Immature natural killer cell (primary cell): ENCODE data around the gene KLHL33. TPM values are rescaled to one million over a fixed set of nuclear protein-coding genes. Genes with fewer than 3 reads are reported as not detected.
A peak's percentile ranks its signal among the peaks of the same experiment; 100 is the strongest.

Source experiments
- DNase-seq, 3 donors: peaks; one replicate each; pipeline ENCODE4 v3.0.0; 2022; ENCODE audit warnings: mixed read lengths in 1 of 3
- H3K27ac Mint-ChIP-seq, 6 donors: one replicate each; pipeline ENCODE4 v1.8.0; 2020; ENCODE audit warnings: mixed read lengths in 6 of 6, mild to moderate bottlenecking in 5 of 6, inconsistent platforms in 4 of 6, moderate library complexity in 3 of 6
- H3K27me3 Mint-ChIP-seq, 3 donors: one replicate each; pipeline ENCODE4 v1.8.0; 2020 to 2021; ENCODE audit warnings: low read depth in 3 of 3, mild to moderate bottlenecking in 3 of 3, mixed read lengths in 3 of 3, moderate library complexity in 3 of 3, inconsistent platforms in 1 of 3
- H3K36me3 Mint-ChIP-seq, 3 donors: one replicate each; pipeline ENCODE4 v1.8.0; 2020; ENCODE audit warnings: mixed read lengths in 3 of 3, inconsistent platforms in 2 of 3, mild to moderate bottlenecking in 2 of 3
- H3K4me1 Mint-ChIP-seq, 2 donors: one replicate each; pipeline ENCODE4 v1.8.0; 2020; ENCODE audit warnings: inconsistent platforms in 2 of 2, mild to moderate bottlenecking in 2 of 2, mixed read lengths in 2 of 2, moderate library complexity in 1 of 2
- H3K4me3 Mint-ChIP-seq, 5 donors: one replicate each; pipeline ENCODE4 v1.8.0; 2020; ENCODE audit warnings: mild to moderate bottlenecking in 5 of 5, mixed read lengths in 5 of 5, inconsistent platforms in 3 of 5, moderate library complexity in 3 of 5
- H3K9me3 Mint-ChIP-seq, 6 donors: one replicate each; pipeline ENCODE4 v1.8.0; 2020; ENCODE audit warnings: mild to moderate bottlenecking in 6 of 6, mixed read lengths in 6 of 6, inconsistent platforms in 4 of 6, moderate library complexity in 3 of 6
- polyA plus RNA-seq, 3 donors: library from polyadenylated mRNA; unstranded; fragments of 300-500 nt; fragmentation: Illumina TruSeq; gene quantifications; one replicate each; pipeline ENCODE4 v1.2.3, GENCODE V29; 2021

KLHL33 gene
- polyA plus RNA-seq, 3 donors from 2014 or later = 0.21 TPM; not detected in 2

- Mint-ChIP-seq H3K27ac (no peak overlapping the region), H3K27me3 (peaks cover 1 to 4% (median 2%) of the 10 kb centered on the region in 3 donors), H3K4me1 (peaks cover 21 to 31% of the 10 kb centered on the region in 2 donors), H3K4me3 (no peak overlapping the region), H3K36me3 (no peaks in the 10 kb centered on the region), H3K9me3 (no peaks in the 10 kb centered on the region)
- DNase-seq = no peak
Observed at GRCh38 chr14:20417250-20418186, 18.4 kb downstream of the KLHL33 start.

GRCh38 chr14:20416223-20416622, 19.7 kb downstream of the KLHL33 start:
- Mint-ChIP-seq H3K9me3 (no peaks in the 10 kb centered on the region), H3K4me3 (no peak overlapping the region), H3K4me1 (peaks cover 30 to 43% of the 10 kb centered on the region in 2 donors), H3K27ac (peak overlapping the region in 4 of 6 donors; percentile 5 to 22 (median 10)), H3K27me3 (peaks cover 1 to 4% (median 2%) of the 10 kb centered on the region in 3 donors), H3K36me3 (no peaks in the 10 kb centered on the region)
- DNase-seq = no peak

DNA sequence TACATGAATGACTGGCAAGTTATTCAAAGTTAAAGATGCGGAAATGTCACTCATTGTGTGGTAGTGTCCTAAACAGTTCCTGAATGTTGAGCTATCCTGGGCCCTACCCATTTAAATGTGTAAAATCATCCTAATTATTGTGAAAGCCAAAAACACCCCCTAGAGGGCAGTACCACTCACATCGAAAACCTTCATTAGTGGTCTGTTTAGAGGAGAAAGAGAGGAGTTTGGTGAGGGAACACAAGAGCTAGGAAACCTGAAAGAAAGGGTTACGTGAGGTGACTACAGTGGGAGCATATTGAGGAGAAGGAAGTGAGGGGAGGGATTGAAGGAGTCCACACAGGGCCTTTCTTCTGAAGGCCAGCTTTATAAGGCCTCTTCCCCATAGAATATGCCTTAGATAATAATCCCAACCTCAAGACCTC, 20.2 kb downstream of the KLHL33 start:
- Mint-ChIP-seq H3K27me3 (peaks cover 1 to 4% (median 2%) of the 10 kb centered on the region in 3 donors), H3K4me1 (peaks cover 34 to 47% of the 10 kb centered on the region in 2 donors), H3K36me3 (no peaks in the 10 kb centered on the region), H3K9me3 (no peaks in the 10 kb centered on the region), H3K27ac (peak overlapping the region in 5 of 6 donors; percentile 7 to 78 (median 22)), H3K4me3 (peak overlapping the region in 2 of 5 donors; percentile 0 to 5)
- DNase-seq = peak; percentile 40 to 52 (median 47)

DNA sequence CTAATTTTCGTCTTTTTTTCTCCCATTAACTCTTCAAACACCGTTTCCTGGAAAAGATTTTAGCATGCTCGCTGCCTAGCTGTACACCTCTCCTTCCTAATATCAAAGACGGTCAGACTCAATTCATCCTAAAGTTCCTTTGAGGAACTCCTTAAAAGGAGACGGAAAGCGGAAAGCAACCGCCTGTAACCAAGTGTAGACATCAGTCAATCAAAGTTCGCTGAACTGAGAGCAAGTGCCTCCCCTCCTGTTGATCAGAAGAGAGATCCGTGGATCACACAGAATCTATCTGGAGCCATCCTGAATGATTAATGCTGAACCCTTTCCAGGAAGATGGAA, 22.3 kb downstream of the KLHL33 start:
- H3K27me3 Mint-ChIP-seq = peaks cover 0 to 2% (median 1%) of the 10 kb centered on the region in 3 donors
- peak overlapping the region; percentile 94 to 100 (median 98) for H3K27ac Mint-ChIP-seq
- DNase-seq = peak; percentile 10 to 27 (median 21)
- no peaks in the 10 kb centered on the region for H3K9me3 Mint-ChIP-seq
- no peaks in the 10 kb centered on the region for H3K36me3 Mint-ChIP-seq
- H3K4me1 Mint-ChIP-seq = peaks cover 36 to 61% of the 10 kb centered on the region in 2 donors
- H3K4me3 Mint-ChIP-seq = peak overlapping the region; percentile 96 to 100 (median 99)

- peak; percentile 64 to 72 (median 71) for DNase-seq
- H3K4me3 Mint-ChIP-seq = peak within 1 kb of the TSS; percentile 96 to 100 (median 99)
- H3K4me1 Mint-ChIP-seq = peaks cover 36 to 61% of the 10 kb centered on the region in 2 donors
- peaks cover 0 to 2% (median 1%) of the 10 kb centered on the region in 3 donors for H3K27me3 Mint-ChIP-seq
- peak within 1 kb of the TSS; percentile 94 to 100 (median 98) for H3K27ac Mint-ChIP-seq
- H3K36me3 Mint-ChIP-seq = peaks cover 0 to 2% (median 0%) of the 10 kb centered on the region in 3 donors
- H3K9me3 Mint-ChIP-seq = no peaks in the 10 kb centered on the region
Observed at GRCh38 chr14:20412876-20413743, 22.9 kb downstream of the KLHL33 start, which contains the start of gene TEP1. TEP1 (minus strand) TSS chr14:20413501; CDS start chr14:20408439, 5,062 bp downstream.

- peaks cover 0 to 4% (median 0%) of the 10 kb centered on the region in 3 donors for H3K36me3 Mint-ChIP-seq
- H3K4me1 Mint-ChIP-seq = peaks cover 37 to 61% of the 10 kb centered on the region in 2 donors
- H3K27ac Mint-ChIP-seq = peak overlapping the region; percentile 94 to 100 (median 98)
- H3K9me3 Mint-ChIP-seq = no peaks in the 10 kb centered on the region
- DNase-seq = peak; percentile 38 to 49 (median 46)
- H3K4me3 Mint-ChIP-seq = peak overlapping the region; percentile 96 to 100 (median 99)
- peaks cover 0 to 2% (median 1%) of the 10 kb centered on the region in 3 donors for H3K27me3 Mint-ChIP-seq
Observed at GRCh38 chr14:20412411-20412810, 23.6 kb downstream of the KLHL33 start.

DNA sequence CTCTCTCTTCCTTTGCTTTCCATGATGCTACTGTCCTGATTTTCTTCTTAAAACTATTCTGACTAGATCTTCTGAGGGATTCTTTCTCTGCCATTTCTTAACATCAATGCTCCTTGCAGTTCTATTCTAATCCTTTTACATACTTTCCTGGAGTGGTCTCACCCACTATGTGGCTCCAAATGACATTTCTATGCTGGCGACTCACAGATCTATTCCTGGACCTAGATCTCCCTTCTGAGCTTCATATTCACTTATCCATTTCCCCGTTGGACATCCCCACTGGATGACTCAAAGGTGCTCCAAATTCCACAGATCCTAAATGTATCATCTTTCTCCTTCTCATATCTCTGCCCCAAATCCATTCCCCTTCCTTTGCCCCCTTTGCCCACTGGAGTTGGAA, 26.7 kb downstream of the KLHL33 start:
- Mint-ChIP-seq H3K4me1 (peaks cover 41 to 71% of the 10 kb centered on the region in 2 donors), H3K27me3 (peaks cover 0 to 2% (median 1%) of the 10 kb centered on the region in 3 donors), H3K27ac (peak overlapping the region; percentile 1 to 67 (median 27)), H3K9me3 (no peaks in the 10 kb centered on the region), H3K4me3 (no peak overlapping the region), H3K36me3 (peaks cover 0 to 22% (median 21%) of the 10 kb centered on the region in 3 donors)
- no peak for DNase-seq

- no peak for DNase-seq
- Mint-ChIP-seq H3K9me3 (no peaks in the 10 kb centered on the region), H3K4me3 (no peak overlapping the region), H3K4me1 (peaks cover 11 to 23% of the 10 kb centered on the region in 2 donors), H3K36me3 (peaks cover 15 to 56% (median 32%) of the 10 kb centered on the region in 3 donors), H3K27ac (no peak overlapping the region), H3K27me3 (peaks cover 0 to 2% (median 0%) of the 10 kb centered on the region in 3 donors)
Observed at GRCh38 chr14:20403521-20403920, 32.4 kb downstream of the KLHL33 start.

GRCh38 chr14:20400965-20401593, 34.9 kb downstream of the KLHL33 start:
- no peak overlapping the region for H3K4me3 Mint-ChIP-seq
- peaks cover 0 to 2% (median 0%) of the 10 kb centered on the region in 3 donors for H3K27me3 Mint-ChIP-seq
- H3K36me3 Mint-ChIP-seq = peaks cover 15 to 57% (median 30%) of the 10 kb centered on the region in 3 donors
- peaks cover 7 to 14% of the 10 kb centered on the region in 2 donors for H3K4me1 Mint-ChIP-seq
- no peaks in the 10 kb centered on the region for H3K9me3 Mint-ChIP-seq
- DNase-seq = no peak
- H3K27ac Mint-ChIP-seq = peak overlapping the region in 3 of 6 donors; percentile 2 to 35 (median 3)

GRCh38 chr14:20400589-20400964, 35.4 kb downstream of the KLHL33 start:
- Mint-ChIP-seq H3K27me3 (peaks cover 0 to 4% (median 2%) of the 10 kb centered on the region in 3 donors), H3K4me3 (no peak overlapping the region), H3K4me1 (peaks cover 6 to 10% of the 10 kb centered on the region in 2 donors), H3K9me3 (no peaks in the 10 kb centered on the region), H3K36me3 (peaks cover 15 to 62% (median 33%) of the 10 kb centered on the region in 3 donors), H3K27ac (peak overlapping the region in 3 of 6 donors; percentile 2 to 15 (median 14))
- no peak for DNase-seq

DNA sequence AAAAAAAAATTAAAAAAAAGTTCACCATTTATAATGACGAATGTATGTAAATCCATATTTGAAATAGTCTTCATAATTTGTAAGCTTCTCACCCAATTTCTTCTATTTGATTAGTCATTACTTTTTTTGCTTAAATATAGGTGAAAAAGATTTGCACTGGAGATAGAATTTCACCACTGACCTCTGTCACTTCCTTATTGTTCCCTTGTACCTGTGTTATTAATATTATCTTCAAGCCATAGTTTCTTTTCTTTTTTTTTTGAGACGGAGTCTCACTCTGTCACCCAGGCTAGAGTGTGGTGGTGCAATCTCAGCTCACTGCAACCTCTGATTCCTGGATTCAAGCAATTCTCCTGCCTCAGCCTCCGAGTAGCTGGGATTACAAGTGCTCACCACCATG, 38.5 kb downstream of the KLHL33 start:
- Mint-ChIP-seq H3K27ac (no peak overlapping the region), H3K4me3 (no peak overlapping the region), H3K27me3 (peaks cover 0 to 4% (median 2%) of the 10 kb centered on the region in 3 donors), H3K9me3 (no peaks in the 10 kb centered on the region), H3K4me1 (no peaks in the 10 kb centered on the region), H3K36me3 (peaks cover 23 to 52% (median 31%) of the 10 kb centered on the region in 3 donors)
- DNase-seq = no peak

DNA sequence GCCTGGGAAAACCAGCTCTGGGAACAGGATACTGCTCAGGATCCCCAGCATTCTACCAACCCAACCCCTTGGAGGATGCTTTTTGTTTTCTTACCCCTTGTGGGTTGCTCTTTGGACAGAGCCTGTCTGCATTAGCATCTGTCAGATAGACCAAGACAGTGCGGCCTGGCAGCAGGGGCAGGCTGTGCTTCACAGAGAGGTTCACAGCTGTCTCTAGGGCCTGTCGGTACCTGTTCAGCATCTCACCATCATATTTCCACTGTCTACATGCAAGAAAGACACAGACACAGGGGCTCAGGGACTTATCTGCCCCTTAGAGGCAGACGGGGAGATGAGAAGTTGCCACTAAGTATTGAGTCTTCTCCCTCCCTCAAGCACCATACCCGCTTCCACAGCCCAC, 44.5 kb downstream of the KLHL33 start:
- Mint-ChIP-seq H3K4me3 (no peak overlapping the region), H3K27me3 (peaks cover 0 to 4% (median 0%) of the 10 kb centered on the region in 3 donors), H3K4me1 (no peaks in the 10 kb centered on the region), H3K36me3 (peaks cover 29 to 57% (median 41%) of the 10 kb centered on the region in 3 donors), H3K9me3 (no peaks in the 10 kb centered on the region), H3K27ac (no peak overlapping the region)
- no peak for DNase-seq

DNA sequence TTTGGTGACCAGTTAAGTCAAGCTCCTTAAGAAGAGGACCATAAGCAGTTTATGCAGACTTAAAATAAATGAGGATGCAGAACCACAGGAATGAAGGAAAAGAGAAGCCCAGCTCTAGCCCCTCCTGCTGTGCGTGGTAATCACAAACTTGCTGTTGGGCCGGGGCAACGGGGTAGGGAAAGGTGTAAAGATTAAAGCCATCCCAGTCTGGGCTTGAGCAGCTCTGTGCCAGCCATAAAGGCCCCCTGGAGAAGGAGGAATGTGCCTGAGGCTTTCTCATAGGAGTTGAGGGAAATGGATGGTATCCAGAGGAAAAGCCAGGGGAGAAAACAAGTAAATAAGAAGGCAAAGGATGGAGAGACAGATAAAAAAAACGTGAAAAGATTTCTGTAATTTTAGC, 47.8 kb downstream of the KLHL33 start:
- Mint-ChIP-seq H3K4me1 (no peaks in the 10 kb centered on the region), H3K9me3 (no peaks in the 10 kb centered on the region), H3K36me3 (peaks cover 30 to 56% (median 32%) of the 10 kb centered on the region in 3 donors)

More for the DNA sequence above, 47.8 kb downstream of the KLHL33 start:
- H3K27me3 Mint-ChIP-seq = no peaks in the 10 kb centered on the region
- H3K4me3 Mint-ChIP-seq = no peak overlapping the region
- H3K27ac Mint-ChIP-seq = no peak overlapping the region
- no peak for DNase-seq
